NOMO-1 treated with dmso at 0.1 percent for 144 hours (cell line): Measurements from ENCODE around the gene NEK2.

Experiments used
- DNase-seq: peaks from one replicate; lab custom pipeline; 2025; ENCODE audit not compliant: unreplicated experiment; lab: John Stamatoyannopoulos, UW

Gene NEK2

DNA sequence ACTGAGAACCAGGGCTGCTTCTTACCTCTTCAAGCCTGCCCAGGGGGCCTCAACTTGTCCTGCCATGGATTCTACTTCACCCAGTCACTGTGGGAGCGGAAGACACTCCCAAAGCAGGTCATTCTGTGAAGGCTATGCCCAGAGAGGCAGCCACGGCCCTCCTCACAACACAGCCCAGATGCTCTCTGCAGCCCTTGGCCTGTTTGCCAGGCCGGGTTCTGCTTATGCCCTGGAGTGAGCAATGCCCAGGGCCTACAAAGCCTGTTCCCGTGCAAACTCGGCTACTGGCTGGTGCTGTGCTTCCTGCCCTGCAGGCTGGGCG is 62.7 kb downstream of the NEK2 start:
- no peak for DNase-seq
